ENCODE results near the gene VPS8. TPM values are rescaled to one million over a fixed set of nuclear protein-coding genes. Genes with fewer than 3 reads are reported as not detected.

The VPS8 gene
- total and polyA plus RNA-seq, 9 of the 15 experiments (the other 6 are each of a cell fraction or from before 2014, with no cell fraction given): 7.2 to 41.0 (median 28.3) TPM

DNA sequence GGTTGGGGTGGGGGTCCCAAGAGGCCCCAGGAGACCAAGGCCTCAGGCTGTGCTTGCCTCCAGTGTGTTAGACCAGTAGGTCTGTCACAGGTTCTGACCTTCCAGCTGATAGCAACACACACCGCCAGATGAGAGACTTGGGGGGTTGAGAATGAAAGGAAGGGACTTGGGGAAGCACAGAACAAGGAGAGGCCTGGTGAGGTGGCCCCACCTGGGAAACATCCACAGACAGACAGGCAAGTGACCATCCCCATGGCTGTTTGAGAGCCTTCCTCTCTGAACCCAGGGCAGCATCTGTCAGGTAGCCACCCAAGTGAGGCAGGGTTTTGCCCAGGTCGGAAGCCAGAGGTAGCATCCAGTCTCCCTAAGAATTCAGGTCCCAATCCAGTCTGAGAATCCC, 35.0 kb upstream of the VPS8 start:
- no peak for FAIRE-seq
- no peaks in the 10 kb centered on the region for H3K36me3 ChIP-seq (ENCODE audit: control insufficient read depth, insufficient read depth, low read length)
- WGBS (ENCODE audit: insufficient coverage, low coverage, missing lambda C conversion rate): 8% methylated on average over 2 of the region's 2 CpGs
- TF ChIP-seq SNAPC5 (CRISPR knock-in tag; IDR thresholded peaks at IDR 0.05) (no peak), ETV6 (IDR thresholded peaks at IDR 0.05; ENCODE audit: borderline replicate concordance in 1 of 2, low read depth in 2 of 2, low read length in 1 of 2) (no peak), ETV6 (CRISPR knock-in tag; IDR thresholded peaks at IDR 0.05; ENCODE audit: borderline replicate concordance) (no peak), CBX3 (IDR thresholded peaks at IDR 0.05; ENCODE audit: borderline replicate concordance in 1 of 2, low read length in 2 of 2) (no peak), SMARCB1 (IDR thresholded peaks at IDR 0.05; ENCODE audit: insufficient read length, low read depth) (no peak), ZNF764 (CRISPR knock-in tag; IDR thresholded peaks at IDR 0.05; ENCODE audit: low read depth) (no peak), AFF4 (CRISPR knock-in tag; IDR thresholded peaks at IDR 0.05) (no peak), DEAF1 (CRISPR knock-in tag; IDR thresholded peaks at IDR 0.05) (no peak)
- TF ChIP-seq, protein P1, sequence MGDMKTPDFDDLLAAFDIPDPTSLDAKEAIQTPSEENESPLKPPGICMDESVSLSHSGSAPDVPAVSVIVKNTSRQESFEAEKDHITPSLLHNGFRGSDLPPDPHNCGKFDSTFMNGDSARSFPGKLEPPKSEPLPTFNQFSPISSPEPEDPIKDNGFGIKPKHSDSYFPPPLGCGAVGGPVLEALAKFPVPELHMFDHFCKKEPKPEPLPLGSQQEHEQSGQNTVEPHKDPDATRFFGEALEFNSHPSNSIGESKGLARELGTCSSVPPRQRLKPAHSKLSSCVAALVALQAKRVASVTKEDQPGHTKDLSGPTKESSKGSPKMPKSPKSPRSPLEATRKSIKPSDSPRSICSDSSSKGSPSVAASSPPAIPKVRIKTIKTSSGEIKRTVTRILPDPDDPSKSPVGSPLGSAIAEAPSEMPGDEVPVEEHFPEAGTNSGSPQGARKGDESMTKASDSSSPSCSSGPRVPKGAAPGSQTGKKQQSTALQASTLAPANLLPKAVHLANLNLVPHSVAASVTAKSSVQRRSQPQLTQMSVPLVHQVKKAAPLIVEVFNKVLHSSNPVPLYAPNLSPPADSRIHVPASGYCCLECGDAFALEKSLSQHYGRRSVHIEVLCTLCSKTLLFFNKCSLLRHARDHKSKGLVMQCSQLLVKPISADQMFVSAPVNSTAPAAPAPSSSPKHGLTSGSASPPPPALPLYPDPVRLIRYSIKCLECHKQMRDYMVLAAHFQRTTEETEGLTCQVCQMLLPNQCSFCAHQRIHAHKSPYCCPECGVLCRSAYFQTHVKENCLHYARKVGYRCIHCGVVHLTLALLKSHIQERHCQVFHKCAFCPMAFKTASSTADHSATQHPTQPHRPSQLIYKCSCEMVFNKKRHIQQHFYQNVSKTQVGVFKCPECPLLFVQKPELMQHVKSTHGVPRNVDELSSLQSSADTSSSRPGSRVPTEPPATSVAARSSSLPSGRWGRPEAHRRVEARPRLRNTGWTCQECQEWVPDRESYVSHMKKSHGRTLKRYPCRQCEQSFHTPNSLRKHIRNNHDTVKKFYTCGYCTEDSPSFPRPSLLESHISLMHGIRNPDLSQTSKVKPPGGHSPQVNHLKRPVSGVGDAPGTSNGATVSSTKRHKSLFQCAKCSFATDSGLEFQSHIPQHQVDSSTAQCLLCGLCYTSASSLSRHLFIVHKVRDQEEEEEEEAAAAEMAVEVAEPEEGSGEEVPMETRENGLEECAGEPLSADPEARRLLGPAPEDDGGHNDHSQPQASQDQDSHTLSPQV (IDR thresholded peaks at IDR 0.05): no peak
- TF ChIP-seq, protein P2, sequence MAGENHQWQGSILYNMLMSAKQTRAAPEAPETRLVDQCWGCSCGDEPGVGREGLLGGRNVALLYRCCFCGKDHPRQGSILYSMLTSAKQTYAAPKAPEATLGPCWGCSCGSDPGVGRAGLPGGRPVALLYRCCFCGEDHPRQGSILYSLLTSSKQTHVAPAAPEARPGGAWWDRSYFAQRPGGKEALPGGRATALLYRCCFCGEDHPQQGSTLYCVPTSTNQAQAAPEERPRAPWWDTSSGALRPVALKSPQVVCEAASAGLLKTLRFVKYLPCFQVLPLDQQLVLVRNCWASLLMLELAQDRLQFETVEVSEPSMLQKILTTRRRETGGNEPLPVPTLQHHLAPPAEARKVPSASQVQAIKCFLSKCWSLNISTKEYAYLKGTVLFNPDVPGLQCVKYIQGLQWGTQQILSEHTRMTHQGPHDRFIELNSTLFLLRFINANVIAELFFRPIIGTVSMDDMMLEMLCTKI (IDR thresholded peaks at IDR 0.05; ENCODE audit: partially characterized antibody): no peak

More for the DNA sequence above, 35.0 kb upstream of the VPS8 start:
- in situ Hi-C loops (cut with MboI) (loop anchor here (25.0 kb wide), 1 partner anchor 365 kb away; no protein-coding TSS in a partner anchor), intact Hi-C loops (cut with micrococcal nuclease) (loop anchor here (1.0 to 10.0 kb wide), 3 partner anchors 50 to 402 kb away; partner anchors contain the start of genes EPHB3 and THPO)
- ChIA-PET POLR2A (interaction anchor here (0.7 kb wide), 1 partner anchor 216 kb away, joined by 3 read pairs; the partner anchor contains the start of gene EPHB3), CTCF (ENCODE audit: low intra/inter-chr PET ratio) (interaction anchor here (0.6 to 1.1 kb wide), 3 partner anchors 26 to 233 kb away, joined by 3 read pairs; no protein-coding TSS in a partner anchor)
- Histone ChIP-seq H2AFZ (ENCODE audit: low read depth, low read length) (no peak overlapping the region), H3K4me2 (ENCODE audit: insufficient read depth, low read length) (no peak overlapping the region), H3K9ac (ENCODE audit: insufficient read depth in 1 of 2, low read depth in 2 of 2, low read length in 2 of 2) (no peak overlapping the region; a peak in 1 of 4 replicates), H3K4me3 (no peak overlapping the region), H3K9me3 (replicated peaks; ENCODE audit: control insufficient read depth, insufficient read depth, low read depth, low read length) (no peaks in the 10 kb centered on the region), H3K4me1 (replicated peaks in 1 of 2; ENCODE audit: control insufficient read depth in 2 of 2, insufficient read depth in 2 of 2, low read length in 2 of 2) (peaks cover 0 to 9% of the 10 kb centered on the region in 2 experiments; a peak in 1 of 5 replicates), H3K27me3 (ENCODE audit: control insufficient read depth in 2 of 2, insufficient read depth in 2 of 2, low read length in 2 of 2) (peaks cover 35 to 67% of the 10 kb centered on the region in 2 experiments), H3K9me1 (ENCODE audit: control insufficient read depth, insufficient read depth, low read length) (no peaks in the 10 kb centered on the region), H3K79me2 (ENCODE audit: control insufficient read depth, insufficient read depth, low read length) (no peaks in the 10 kb centered on the region), H4K20me1 (replicated peaks; ENCODE audit: control insufficient read depth, insufficient read depth, low read length) (peaks cover 16% of the 10 kb centered on the region), H3K27ac (ENCODE audit: extremely low read depth, low read depth, low read length) (no peak overlapping the region)
- ATAC-seq (no peak), DNase-seq (ENCODE audit: extremely low read depth in 1 of 4, low spot score in 3 of 4) (no peak)
- no TSS peak for BruUV-seq (replicated peaks)

All from K562 (cell line).